Measurements from ENCODE around the gene RNF212.
A peak's percentile ranks its signal among the peaks of the same experiment; 100 is the strongest.
"Not testable (repeated sequence)": the region's sequence is repeated elsewhere in the genome, so short reads cannot be mapped to it uniquely, and the experiment has no call there.

Gene RNF212

GRCh38 chr4:1113311-1114009 lies at the start of gene RNF212:
RNF212 (minus strand) TSS chr4:1113564; CDS start chr4:1113464, 100 bp downstream.
- peak in 1 of 3 experiments; percentile 36 for DNase-seq (ENCODE audit: low read depth in 3 of 3)

- DNase-seq (ENCODE audit: low read depth in 3 of 3), result no peak
Measured at GRCh38 chr4:1160351-1160750, 47.0 kb upstream of the RNF212 start.

GRCh38 chr4:1156069-1156468 lies 42.7 kb upstream of the RNF212 start:
- no peak for DNase-seq (ENCODE audit: low read depth in 3 of 3)

GRCh38 chr4:1155314-1155713 lies 42.0 kb upstream of the RNF212 start:
- DNase-seq (ENCODE audit: low read depth in 3 of 3), result no peak

- no peak for DNase-seq (ENCODE audit: low read depth in 3 of 3)
Measured at GRCh38 chr4:1154523-1155182, 41.3 kb upstream of the RNF212 start.

GRCh38 chr4:1154126-1154522 lies 40.8 kb upstream of the RNF212 start:
- DNase-seq (ENCODE audit: low read depth in 3 of 3), result no peak

- DNase-seq (ENCODE audit: low read depth in 3 of 3), result no peak
Measured at GRCh38 chr4:1153567-1154090, 40.3 kb upstream of the RNF212 start.

GRCh38 chr4:1152290-1152689 lies 38.9 kb upstream of the RNF212 start:
- DNase-seq (ENCODE audit: low read depth in 3 of 3), result no peak

GRCh38 chr4:1151541-1151940 lies 38.2 kb upstream of the RNF212 start:
- no peak for DNase-seq (ENCODE audit: low read depth in 3 of 3)

GRCh38 chr4:1150875-1151274 lies 37.5 kb upstream of the RNF212 start:
- DNase-seq (ENCODE audit: low read depth in 3 of 3), result no peak

GRCh38 chr4:1139860-1140259 lies 26.5 kb upstream of the RNF212 start:
- no peak for DNase-seq (ENCODE audit: low read depth in 3 of 3)

- DNase-seq (ENCODE audit: low read depth in 3 of 3), result no peak
Measured at GRCh38 chr4:1137850-1138249, 24.5 kb upstream of the RNF212 start.

- no peak for DNase-seq (ENCODE audit: low read depth in 3 of 3)
Measured at GRCh38 chr4:1137063-1137776, 23.9 kb upstream of the RNF212 start.

- no peak for DNase-seq (ENCODE audit: low read depth in 3 of 3)
Measured at GRCh38 chr4:1136048-1136447, 22.7 kb upstream of the RNF212 start.

- no peak for DNase-seq (ENCODE audit: low read depth in 3 of 3)
Measured at GRCh38 chr4:1133033-1133432, 19.7 kb upstream of the RNF212 start.

GRCh38 chr4:1130316-1131186 lies 17.2 kb upstream of the RNF212 start:
- DNase-seq (ENCODE audit: low read depth in 3 of 3), result peak; percentile 45 to 64 (median 63)

- no peak for DNase-seq (ENCODE audit: low read depth in 3 of 3)
Measured at GRCh38 chr4:1126506-1126905, 13.1 kb upstream of the RNF212 start.

- DNase-seq (ENCODE audit: low read depth in 3 of 3), result not testable (repeated sequence)
Measured at GRCh38 chr4:1125466-1125865, 12.1 kb upstream of the RNF212 start.

- DNase-seq (ENCODE audit: low read depth in 3 of 3), result no peak
Measured at GRCh38 chr4:1124818-1125217, 11.5 kb upstream of the RNF212 start.

- DNase-seq (ENCODE audit: low read depth in 3 of 3), result no peak
Measured at GRCh38 chr4:1122505-1122904, 9.1 kb upstream of the RNF212 start.

- no peak for DNase-seq (ENCODE audit: low read depth in 3 of 3)
Measured at GRCh38 chr4:1116838-1117237, 3.5 kb upstream of the RNF212 start.
